Renal cortical epithelial cell (primary cell): ENCODE results near the gene LRBA. TPM values are rescaled to one million over a fixed set of nuclear protein-coding genes. Genes with fewer than 3 reads are reported as not detected.

ENCODE experiments used
- DNase-seq: peaks from one replicate; pipeline ENCODE4 v3.0.0-alpha.2; 2011; ENCODE audit warnings: low read depth
- total RNA-seq: library from RNA; depleted of rRNA; stranded (reverse); fragments of >200 nt; gene quantifications from 2 replicates; pipeline ENCODE4 v1.2.3, GENCODE V29; 2014

LRBA gene
- total RNA-seq, 1 donor from 2014 or later = 119 TPM

DNA sequence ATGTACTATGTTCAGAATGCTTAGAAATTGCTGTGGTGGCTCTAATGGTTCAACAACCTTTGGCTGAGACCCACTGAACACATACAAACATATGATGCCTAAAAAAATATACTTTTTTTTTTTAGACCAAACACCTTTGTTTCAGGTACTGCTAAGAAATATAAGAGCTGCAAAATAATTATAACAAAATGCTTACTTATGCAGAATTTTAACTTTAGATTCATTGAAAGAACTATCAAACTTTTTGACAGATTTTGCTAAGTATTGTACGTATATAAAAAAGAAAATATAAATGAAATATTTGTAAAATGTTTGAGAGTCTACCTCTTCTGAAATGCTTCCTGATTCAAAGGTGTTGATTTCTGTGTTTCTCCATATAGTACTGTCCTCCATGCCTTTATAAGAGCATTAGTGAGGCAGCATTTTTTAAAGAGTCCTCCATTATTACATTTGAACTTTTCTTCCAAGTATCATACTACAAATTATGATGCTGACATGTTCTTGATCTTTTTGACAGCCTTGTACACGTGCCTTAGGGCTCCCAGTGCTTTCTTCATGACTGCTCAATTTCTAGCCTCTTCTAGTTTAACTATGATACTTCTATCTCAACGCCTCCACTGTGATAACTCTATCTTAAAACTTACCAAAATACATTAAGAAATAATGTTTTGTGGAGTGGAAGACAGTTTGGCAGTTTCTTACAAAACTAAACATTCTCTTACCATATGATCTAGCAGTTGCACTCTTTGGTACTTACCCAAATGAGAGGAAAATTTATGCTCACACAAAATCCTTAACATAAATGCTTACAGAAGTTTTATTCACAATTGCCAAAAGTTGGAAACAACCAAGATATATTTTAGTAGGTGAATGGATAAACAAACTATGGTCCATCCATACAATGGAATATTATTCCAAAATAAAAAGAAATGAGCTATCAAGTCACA lies 645.4 kb downstream of the LRBA start:
- no peak for DNase-seq

DNA sequence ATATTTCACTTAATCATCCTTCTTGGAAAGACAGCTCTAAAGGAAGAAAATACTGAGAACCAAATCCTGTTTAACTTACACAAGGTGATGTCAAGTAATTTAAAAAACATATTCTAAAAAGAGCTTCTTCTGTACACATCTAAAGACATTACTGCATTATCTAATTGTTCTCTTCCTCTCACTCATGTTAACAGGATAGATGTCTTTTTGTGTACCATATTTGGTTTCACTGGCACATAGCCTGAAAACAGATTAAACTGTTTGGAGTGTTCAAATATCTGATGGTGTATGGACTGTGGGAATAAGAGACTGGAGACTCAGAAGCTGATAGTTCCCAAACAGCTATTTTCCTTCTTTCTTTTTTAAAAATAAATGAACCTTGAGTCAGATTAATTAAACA lies 646.4 kb downstream of the LRBA start:
- DNase-seq = no peak

DNA sequence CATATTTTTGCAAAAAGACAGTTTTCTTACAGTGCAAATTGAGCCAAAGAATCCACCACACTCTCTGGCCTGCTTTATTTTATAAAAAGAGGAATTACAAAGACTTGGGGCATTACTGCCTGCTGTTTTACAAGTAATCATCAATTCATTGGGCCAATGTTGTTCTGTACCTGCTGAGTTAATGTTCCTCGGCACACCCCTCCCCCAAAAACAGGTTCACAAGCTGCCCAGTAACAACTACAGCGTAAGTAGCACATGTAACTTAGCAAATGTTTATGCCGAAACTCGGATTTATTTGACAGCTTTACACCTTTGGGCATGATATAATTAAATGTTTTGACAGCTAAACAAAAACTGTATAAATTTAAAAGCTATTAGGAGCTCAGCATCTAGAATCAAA lies 647.8 kb downstream of the LRBA start:
- no peak for DNase-seq

DNA sequence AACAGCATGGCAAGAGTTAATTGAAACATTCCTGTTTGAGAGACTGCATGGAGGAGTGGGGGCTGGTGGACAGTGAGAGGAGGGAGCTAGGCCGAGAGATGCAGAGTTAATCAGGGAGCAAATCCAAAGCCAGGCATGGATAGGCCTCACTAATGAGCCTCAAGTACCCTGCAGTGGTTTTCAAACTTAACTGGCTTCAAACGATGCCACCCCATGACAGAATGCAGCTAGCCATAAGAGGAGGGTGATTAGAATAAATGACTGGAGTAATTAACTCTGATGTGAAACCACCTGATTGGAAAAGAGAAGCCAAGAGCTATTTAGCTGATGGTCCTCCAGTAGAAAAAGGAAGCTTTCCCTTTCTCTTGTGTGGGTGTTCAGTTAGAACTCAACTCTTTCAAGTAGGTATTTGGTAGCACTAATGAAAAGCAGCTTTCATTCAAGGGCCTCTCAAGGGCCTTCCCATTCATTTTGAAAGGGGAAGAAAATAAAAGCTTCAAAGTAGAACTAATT lies 648.5 kb downstream of the LRBA start:
- DNase-seq = peak; percentile 3

DNA sequence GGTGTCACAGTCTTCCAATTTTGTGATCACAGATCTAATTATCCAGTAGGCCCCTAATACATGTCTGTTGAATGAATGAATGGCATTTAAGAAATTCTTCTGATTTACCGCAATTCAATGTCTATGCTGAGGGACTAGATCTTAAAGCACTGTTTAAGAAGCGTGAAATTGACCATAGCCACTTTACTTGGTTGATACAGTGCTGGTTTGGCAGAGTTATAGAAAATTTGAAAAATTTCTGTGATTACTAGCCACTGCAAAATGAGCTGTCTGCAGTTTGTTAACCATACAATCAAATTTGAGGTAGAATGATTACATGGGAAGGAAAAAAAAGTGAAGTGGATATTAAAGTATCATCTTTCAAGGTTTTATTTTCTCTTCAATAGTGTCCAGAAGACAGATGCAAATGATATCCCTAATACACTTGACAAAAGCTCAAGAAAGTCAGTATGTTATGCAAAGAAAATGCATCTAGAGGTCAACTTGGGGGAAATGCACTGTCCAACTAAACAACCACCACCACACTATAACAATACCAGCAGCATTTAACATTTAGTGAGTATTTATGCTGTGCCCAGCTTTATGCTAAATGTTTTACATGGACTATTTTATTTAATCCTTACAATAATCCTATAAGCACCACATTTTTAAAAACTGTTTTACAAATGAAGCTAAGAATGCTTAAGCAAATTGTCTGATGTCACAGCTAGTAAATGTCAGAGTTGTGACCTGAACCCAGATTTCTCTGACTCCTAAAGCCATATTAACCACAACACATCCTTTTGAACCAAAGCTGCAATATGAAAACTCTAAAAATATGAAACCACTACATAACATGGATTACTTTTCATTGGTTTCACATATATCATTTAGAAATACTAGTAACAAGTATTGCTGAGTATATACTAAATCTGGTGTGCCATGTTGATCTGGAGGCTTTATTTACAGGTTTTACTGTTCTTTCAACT lies 651.1 kb downstream of the LRBA start:
- DNase-seq = no peak

DNA sequence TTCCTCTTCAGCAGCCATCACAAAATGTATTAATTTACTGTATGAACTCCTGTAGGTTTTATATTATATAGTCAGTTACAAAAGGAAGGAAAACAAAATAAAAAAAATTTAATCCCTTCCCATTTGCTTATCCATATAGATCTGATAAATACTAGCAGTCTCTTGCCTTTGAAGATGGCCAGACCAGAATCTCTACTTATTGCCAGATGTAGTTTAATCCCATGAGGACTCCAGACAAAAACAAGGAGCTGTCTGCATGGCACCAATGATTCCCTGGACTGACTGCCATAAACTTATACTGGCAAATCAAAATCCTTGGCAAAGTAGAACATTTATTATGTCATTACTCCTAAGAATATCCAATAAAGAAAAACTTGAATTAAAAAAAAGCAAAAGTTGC lies 656.4 kb downstream of the LRBA start:
- DNase-seq = no peak

DNA sequence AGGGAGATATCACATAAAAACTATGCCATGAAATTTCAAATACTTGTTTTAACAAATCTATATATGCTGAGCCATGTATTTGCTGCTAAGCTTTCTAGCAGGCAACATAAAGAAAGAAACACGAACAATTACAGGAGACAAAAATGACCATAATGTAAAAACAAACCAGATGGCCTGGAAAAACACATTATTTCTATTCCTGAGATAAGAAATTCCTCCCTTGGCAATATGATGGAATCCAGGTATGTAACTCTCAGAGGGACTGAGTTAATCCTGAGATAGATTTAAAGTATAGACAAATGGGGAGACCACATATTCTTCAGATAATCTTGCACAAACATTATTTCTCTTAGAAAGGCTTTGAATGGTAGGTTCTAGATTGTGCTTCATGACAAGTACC lies 657.3 kb downstream of the LRBA start:
- DNase-seq = no peak

DNA sequence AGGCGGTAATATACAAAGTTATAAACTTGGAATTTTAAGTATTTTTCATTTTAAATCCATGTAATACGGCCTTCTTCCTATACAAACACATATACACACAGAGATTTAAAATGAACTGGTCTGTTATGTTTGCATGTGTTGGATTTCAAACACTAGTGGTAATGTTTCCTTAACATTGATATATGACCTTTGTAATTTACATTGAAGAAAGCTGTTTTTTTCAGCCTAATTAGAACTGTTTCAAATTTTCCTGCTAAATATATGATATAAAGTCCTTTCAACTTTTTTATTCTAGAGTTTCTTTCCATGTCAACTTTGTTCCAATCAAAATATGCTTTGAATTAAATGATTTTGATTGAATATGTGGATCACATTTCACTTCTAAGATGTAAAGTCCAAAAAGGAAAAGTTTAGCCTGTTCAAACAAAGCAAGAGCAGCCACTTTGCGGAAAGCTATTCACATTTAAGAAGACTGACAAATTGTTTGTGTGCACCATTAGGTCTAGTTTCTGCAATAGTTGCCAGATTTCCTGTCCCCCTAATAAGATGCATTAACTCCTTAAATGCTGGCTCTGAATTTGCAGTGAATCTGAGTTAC lies 659.1 kb downstream of the LRBA start:
- no peak for DNase-seq

DNA sequence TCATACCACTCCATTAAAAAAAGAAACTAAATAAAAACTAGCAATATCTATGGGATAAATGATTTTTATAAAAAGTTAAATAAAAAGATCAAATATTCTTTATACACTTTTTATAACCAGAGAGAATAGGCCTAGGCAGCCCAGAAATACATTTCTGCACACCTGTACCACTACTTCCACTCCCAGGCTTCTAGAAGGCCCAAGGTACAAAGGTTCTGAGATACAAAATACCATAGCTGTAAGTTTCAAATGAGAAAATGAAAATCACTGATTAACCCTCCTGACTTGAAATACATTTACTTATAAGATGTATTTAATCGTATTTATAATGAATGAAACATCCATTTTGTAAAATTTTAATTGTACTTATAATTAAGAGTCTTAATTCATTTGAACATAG lies 659.7 kb downstream of the LRBA start:
- no peak for DNase-seq

DNA sequence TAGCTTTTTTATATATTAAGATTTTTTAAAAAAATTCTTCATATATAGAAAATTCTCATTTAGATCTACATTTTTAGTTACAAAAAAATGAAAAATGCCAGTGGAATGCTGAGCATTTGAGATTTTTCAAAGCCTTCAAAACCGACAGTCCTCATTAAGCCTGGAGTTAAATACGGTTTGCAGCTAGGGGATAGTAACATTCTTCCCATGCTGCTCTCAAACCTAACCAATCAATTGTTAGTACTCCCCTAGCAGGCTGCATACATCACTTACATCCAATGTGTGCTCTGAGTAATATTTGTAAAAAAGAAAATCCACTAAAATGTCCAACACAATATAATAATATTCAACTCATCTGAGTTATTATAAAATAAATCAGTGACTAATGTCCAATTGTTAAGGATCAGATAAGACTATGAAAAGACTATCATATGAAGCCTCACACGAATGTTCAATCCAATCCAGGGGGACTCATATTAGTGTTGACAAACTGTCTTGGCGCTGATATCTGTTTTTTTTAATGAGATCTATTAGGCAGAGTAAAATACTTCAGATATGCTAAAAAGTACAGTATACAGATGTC lies 660.8 kb downstream of the LRBA start:
- no peak for DNase-seq

DNA sequence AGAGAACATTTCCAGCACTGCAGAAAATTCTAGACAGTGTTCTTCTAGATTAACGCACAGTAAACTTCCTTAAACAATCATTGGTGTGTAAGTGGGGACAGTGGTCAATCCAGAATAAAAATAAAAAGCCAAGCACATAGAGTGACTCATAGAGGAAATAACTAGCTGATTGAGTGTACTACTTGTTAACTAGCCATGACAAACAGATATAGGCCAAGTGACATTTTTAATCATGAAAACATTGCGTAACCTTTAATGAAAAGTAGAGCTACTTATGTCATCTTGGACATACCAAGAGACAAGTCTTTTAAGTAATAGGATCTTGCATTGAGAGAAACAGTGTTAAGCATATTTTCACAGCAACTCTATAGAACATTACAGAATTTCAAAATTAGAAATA lies 667.0 kb downstream of the LRBA start:
- DNase-seq = peak; percentile 88

DNA sequence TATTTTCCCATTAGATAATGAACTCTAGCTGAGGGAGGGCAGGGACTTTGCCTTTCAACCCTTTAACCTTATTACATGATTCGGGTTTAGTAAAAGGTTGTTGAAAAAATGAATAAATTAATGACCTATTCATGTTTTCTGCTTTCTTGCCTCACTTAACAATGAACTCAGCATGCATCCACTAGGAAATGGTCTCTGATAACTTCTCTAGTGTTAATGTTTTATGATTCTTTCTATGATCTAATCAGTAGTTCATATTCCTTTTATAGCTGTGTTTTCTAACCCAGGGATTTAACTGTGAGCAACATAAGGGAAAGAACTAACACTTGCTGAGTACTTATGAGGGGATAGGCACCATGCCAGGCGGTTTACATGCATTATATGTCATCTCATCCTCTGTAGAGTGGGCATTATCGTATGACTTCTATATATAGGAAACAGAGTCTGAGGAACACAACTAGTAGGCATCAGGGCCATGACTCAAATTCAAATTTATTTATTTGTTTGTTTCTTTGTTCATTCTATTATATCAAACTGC lies 669.8 kb downstream of the LRBA start:
- DNase-seq = no peak

DNA sequence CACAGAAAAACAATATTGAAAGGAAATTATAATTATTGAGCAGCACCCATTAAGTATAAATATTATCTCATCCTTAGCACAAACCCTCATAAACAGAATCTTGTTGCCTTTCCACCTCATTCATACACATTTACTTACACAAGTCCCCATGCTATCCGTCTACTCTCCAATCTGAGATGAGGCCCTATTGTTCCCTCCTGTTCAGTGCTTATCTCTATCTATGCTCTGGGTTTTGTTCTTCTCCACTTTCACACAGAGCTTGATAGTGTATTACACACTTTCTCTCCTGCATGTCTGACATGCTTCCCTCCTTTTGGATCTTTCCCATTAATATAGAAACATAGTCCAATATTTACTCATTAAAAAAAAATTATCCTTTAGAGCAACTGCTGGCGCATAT lies 671.3 kb downstream of the LRBA start:
- DNase-seq = no peak

DNA sequence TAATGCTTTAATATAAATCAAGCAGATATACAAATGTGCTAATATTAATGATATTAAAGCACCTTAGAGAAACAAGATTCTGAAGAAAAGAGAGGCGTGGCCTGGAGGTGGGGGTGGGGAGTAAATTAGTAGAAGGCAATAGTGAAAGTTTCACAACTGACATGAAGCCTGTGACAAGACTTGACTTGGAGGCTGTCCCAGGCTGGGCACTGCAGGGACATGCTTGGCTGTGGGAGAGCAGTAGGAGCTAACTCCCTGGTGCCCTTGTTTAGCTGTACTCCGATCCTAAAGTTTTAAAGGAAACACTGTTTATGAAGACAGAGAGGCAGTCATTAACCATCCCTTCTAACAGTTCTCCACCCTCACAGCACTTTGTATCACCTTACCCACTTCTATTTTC lies 672.1 kb downstream of the LRBA start:
- no peak for DNase-seq

DNA sequence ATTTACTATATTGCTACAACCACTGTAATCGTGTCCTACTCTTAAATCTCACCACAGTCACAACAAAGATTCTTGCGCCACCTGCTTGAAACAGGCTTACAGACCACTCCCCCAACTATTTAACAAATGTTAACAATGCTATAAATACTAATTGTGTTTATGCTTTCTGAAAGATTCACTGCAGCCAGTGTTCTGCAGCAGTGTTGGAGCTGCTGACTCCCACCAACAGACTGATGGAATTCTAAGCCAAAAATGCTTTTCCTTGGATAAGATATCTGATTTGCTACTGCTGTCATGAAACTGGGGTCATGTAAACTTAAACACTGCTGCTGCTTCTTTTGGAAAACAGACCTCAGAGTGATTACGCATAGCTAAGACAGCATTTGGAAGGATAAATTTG lies 677.4 kb downstream of the LRBA start:
- peak; percentile 50 for DNase-seq

DNA sequence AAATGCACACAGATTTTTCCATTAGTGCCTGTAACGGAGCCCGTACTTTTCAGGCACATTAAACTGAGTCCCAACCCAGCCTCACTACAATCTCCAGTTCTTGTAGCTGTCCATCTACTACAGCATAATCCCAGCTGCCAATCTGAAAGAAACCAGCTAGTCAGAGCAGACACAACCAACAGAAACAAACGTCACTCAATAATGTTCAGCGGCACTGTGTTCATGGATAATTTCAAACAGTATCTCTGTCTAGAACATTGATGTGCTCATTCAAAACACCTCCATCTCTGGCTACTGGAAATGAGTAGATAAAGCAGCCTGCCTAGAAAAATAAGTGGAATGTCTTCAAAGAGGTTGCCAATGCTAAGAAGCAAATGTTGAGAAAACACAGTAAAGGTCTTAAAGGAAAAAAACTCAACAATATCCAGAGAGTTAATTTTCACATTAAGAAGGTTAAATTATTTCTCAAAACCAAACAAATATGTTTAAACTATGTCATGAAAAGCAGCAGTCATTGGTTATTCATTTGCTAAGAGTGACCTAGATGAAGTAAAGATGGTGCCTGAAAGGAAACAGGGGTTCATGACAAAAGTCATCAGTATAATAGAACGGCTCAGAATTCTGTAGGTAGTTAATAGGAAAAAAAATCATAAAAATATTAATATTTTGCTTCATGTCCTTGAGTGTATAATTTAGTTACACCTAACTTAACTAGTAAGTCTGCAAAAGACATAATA lies 678.2 kb downstream of the LRBA start:
- no peak for DNase-seq

DNA sequence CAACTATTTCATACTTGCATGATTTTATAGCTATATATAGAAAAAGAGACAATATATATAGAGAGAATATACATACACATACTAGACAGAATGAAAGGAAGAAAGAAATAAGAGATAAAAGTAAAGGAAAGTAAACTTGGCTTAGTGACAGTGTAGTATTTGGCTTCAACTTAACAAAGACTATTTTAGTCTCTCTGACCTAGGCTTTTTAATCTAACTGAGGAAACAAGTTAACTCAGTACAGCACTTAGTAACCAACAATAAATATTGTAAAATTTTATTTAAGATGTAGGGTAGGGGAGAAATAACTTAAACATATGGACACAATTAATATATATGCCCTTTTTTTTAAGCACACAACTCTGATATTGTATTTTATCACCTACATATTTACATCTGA lies 682.1 kb downstream of the LRBA start:
- DNase-seq = no peak

DNA sequence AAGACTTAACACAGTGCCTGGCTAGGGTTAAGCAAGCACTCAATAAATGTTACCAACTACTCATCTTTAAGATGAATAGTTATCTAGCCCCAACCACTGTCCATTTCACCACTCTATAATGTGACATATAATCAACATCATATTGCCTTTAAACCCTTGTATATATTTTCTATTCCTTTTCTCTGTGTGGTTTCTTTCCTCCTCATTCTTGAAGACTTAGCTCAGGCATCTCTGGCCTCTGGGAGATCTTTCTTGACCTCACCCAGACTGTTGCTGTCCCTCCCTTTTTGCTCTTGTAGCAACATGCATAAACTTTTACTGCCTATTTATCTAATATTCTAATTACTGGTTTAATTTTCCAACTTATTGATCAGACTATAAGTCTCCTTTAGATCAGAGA lies 683.0 kb downstream of the LRBA start:
- no peak for DNase-seq

DNA sequence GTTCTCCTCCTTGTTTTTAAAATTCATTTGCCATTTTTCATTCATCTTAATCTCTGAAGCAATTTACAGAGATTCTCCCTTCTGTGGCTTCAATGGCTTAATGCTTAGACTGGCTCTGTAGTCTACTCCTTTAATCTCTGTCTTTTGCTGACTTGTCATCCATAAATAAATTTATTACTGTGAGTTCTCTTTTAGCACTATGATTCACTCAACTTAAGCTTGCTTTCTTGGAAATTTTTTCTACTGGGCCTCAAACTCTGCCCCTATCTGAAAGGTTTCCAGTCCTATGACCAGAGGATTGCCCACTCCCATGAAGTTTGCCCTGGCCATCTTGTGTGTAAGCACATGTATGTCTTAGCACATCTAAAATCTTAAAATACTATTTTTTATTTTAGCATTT lies 685.7 kb downstream of the LRBA start:
- no peak for DNase-seq

DNA sequence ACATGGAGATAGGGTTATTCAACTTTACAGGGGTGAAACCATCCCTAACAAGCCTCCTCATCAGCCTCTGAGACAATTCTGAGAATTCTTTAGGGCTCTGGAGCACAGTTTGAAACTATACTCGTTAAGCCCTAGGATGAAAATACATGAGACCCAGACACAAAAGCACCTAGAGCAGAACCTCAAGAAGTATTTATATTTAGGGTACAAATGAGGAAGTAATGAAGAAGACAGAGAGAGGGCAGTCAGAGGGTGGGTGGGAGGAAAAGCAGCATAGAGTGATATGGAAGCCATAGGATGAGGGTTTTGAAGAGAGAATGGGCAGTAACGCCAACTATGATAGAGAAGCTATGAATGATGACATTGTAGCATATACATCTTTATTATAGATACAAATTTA lies 686.6 kb downstream of the LRBA start:
- no peak for DNase-seq
